ENCODE measurements around the gene DST.

DNA sequence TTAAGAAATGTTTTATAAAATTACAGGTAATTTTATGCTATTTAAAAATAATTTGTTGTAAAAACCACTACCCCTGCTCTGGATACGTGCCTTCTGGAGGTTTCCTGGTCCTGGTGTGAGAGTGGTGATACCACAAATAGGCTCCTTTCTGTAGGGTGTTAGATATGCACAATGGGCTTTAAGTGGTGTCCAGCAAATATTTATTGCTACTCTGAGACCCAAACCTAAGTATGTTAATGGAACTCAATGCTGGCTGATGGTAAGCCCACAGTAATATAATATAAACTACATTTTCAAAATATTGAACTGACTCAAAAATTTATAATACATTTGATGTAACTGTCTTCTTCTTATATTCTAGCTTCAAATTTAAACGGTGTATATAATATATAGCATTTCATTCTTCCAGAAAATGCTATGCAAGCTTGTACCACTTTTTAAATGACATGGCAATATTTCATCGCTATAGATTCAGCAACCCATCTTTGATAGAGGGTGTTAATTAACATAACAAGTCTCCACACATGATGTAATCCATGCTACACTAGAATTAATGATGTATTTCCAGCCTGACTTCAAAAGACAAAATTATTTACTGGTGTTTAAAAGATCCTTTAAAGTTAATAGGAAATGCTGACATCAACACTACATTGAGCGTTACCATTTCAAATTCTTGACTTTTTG, 161.9 kb downstream of the DST start:
- TF ChIP-seq POLR2AphosphoS5 (IDR thresholded peaks at IDR 0.05) (no peak), POLR2A (IDR thresholded peaks at IDR 0.05; ENCODE audit: low read depth) (no peak), EP300 (IDR thresholded peaks at IDR 0.05) (no peak)
- TF ChIP-seq, protein P1, sequence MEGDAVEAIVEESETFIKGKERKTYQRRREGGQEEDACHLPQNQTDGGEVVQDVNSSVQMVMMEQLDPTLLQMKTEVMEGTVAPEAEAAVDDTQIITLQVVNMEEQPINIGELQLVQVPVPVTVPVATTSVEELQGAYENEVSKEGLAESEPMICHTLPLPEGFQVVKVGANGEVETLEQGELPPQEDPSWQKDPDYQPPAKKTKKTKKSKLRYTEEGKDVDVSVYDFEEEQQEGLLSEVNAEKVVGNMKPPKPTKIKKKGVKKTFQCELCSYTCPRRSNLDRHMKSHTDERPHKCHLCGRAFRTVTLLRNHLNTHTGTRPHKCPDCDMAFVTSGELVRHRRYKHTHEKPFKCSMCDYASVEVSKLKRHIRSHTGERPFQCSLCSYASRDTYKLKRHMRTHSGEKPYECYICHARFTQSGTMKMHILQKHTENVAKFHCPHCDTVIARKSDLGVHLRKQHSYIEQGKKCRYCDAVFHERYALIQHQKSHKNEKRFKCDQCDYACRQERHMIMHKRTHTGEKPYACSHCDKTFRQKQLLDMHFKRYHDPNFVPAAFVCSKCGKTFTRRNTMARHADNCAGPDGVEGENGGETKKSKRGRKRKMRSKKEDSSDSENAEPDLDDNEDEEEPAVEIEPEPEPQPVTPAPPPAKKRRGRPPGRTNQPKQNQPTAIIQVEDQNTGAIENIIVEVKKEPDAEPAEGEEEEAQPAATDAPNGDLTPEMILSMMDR (IDR thresholded peaks at IDR 0.05), result no peak

Data from esophagus muscularis mucosa (tissue), 4 donors.